ENCODE measurements around the gene FBXW12.

- TF ChIP-seq CTCF (IDR thresholded peaks at IDR 0.05) = no peak
- TF ChIP-seq POLR2A (IDR thresholded peaks at IDR 0.05) = no peak
Observed at GRCh38 chr3:48397767-48398681, 26.0 kb downstream of the FBXW12 start.

All from transverse colon (tissue), 3 donors.